GM12878 (cell line): ENCODE measurements around the gene TRPM3. TPM values are rescaled to one million over a fixed set of nuclear protein-coding genes. Genes with fewer than 3 reads are reported as not detected.

Experiments used
- ATAC-seq: fragments of 200-7000 bp; cut with Tn5 transposase; 3 replicates; pipeline ENCODE4 v1.9.1; 2020; ENCODE audit warnings: mild to moderate bottlenecking, moderate library complexity
- BruUV-seq: library from RNA; stranded (reverse); fragments of 400-500 nt; replicated peaks from 2 replicates; lab custom pipeline; 2021; lab: Mats Ljungman, UMichigan
- CTCF ChIA-PET: fragments of 300-600 bp; sonication (Branson Sonifier 250); formaldehyde crosslinking; extraction: SDS; loops from one replicate; lab custom pipeline; 2021; ENCODE audit warnings: inconsistent platforms; lab: Yijun Ruan, JAX
- POLR2A ChIA-PET: fragments of 350-600 bp; formaldehyde crosslinking; extraction: SDS; loops from one replicate; lab custom pipeline; 2021; ENCODE audit warnings: inconsistent platforms; lab: Charles Lee
- RAD21 ChIA-PET: fragments of 300-600 bp; sonication (Branson Sonifier 250); formaldehyde crosslinking; loops from one replicate; lab custom pipeline; 2023; ENCODE audit warnings: antibody characterized with exemption; ENCODE audit not compliant: unreplicated experiment; lab: Charles Lee
- SMC1A ChIA-PET: fragments of 300-600 bp; sonication (Branson Sonifier 250); formaldehyde crosslinking; loops from one replicate; lab custom pipeline; 2023; ENCODE audit not compliant: unreplicated experiment, uncharacterized antibody; lab: Charles Lee
- DNase-seq: peaks from one replicate; pipeline ENCODE4 v3.0.0-alpha.2; 2011; ENCODE audit warnings: low read depth, low spot score
- FAIRE-seq: peaks from 3 replicates; lab custom pipeline; 2011; peaks lifted over from hg19 to GRCh38; lab: Jason Lieb, UNC
- H2AFZ ChIP-seq: 2 replicates; pipeline ENCODE4 v1.6.0; 2011; ENCODE audit warnings: low read depth, low read length, control low read depth; ENCODE audit not compliant: control insufficient read depth
- H3K27ac ChIP-seq: 2 replicates; pipeline ENCODE4 v1.5.1; 2011; ENCODE audit warnings: control low read depth; ENCODE audit not compliant: control insufficient read depth, insufficient read depth
- H3K27me3 ChIP-seq, 2 experiments: replicated peaks in 1 of 2; 2 replicates each; pipeline versions ENCODE4 v1.6.0 to v1.6.1; 2011; ENCODE audit warnings: low read length in 1 of 2; ENCODE audit not compliant: control insufficient read depth in 2 of 2, insufficient read depth in 2 of 2
- H3K36me3 ChIP-seq, 2 experiments: 2 replicates each; pipeline ENCODE4 v1.5.1; 2011; ENCODE audit warnings: low read length in 1 of 2; ENCODE audit not compliant: control insufficient read depth in 2 of 2, insufficient read depth in 2 of 2
- H3K4me1 ChIP-seq: 2 replicates; pipeline ENCODE4 v1.6.1; 2011; ENCODE audit warnings: mild to moderate bottlenecking, low read length, moderate library complexity, mixed read lengths; ENCODE audit not compliant: control insufficient read depth, insufficient read depth
- H3K4me2 ChIP-seq: 2 replicates; pipeline ENCODE4 v1.6.0; 2011; ENCODE audit warnings: control low read depth; ENCODE audit not compliant: control insufficient read depth, insufficient read depth
- H3K4me3 ChIP-seq: fragments of 200-600 bp; sonication (generic); 2 replicates; pipeline ENCODE4 v1.5.1; 2016
- H3K79me2 ChIP-seq: 2 replicates; pipeline ENCODE4 v1.6.0; 2011; ENCODE audit warnings: low read length; ENCODE audit not compliant: control insufficient read depth, insufficient read depth
- H3K9ac ChIP-seq: 2 replicates; pipeline ENCODE4 v1.8.0; 2011; ENCODE audit warnings: low read length, control low read depth, mixed read lengths; ENCODE audit not compliant: control insufficient read depth, insufficient read depth
- H3K9me3 ChIP-seq: replicated peaks from 3 replicates; pipeline ENCODE4 v1.5.1; 2011; ENCODE audit warnings: mild to moderate bottlenecking, low read length; ENCODE audit not compliant: control insufficient read depth, insufficient read depth
- H4K20me1 ChIP-seq: 2 replicates; pipeline ENCODE4 v1.6.0; 2011; ENCODE audit not compliant: control insufficient read depth, insufficient read depth
- CBFB ChIP-seq: IDR thresholded peaks from 2 replicates; pipeline ENCODE4 v1.6.1; 2016; ENCODE audit warnings: antibody characterized with exemption, low read depth
- CTCF ChIP-seq, 3 experiments: IDR thresholded peaks in 2 of 3; conservative IDR thresholded peaks in 1 of 3; 2 replicates each; pipeline ENCODE4 v1.5.1; 2011; ENCODE audit warnings: low read depth in 3 of 3, low read length in 3 of 3, mild to moderate bottlenecking in 3 of 3, control low read depth in 2 of 3, moderate library complexity in 2 of 3, inconsistent platforms in 1 of 3, mixed read lengths in 1 of 3; ENCODE audit not compliant: control insufficient read depth in 2 of 3, insufficient read depth in 1 of 3; ENCODE audit errors: extremely low read depth in 1 of 3
- EED ChIP-seq: sonication (generic); IDR thresholded peaks from 2 replicates; pipeline ENCODE4 v1.6.1; 2016; ENCODE audit warnings: antibody characterized with exemption, low read depth
- FOXM1 ChIP-seq: IDR thresholded peaks from 2 replicates; pipeline ENCODE4 v1.6.1; 2012; ENCODE audit warnings: low read depth, mild to moderate bottlenecking, inconsistent platforms, low read length, moderate library complexity
- IKZF1 ChIP-seq: fragments of 450-650 bp; conservative IDR thresholded peaks from 2 replicates; pipeline ENCODE4 v1.6.1; 2017; ENCODE audit warnings: antibody characterized with exemption, mild to moderate bottlenecking
- IRF5 ChIP-seq: fragments of 450-650 bp; IDR thresholded peaks from 2 replicates; pipeline ENCODE4 v1.6.1; 2017; ENCODE audit warnings: borderline replicate concordance
- LARP7 ChIP-seq: fragments of 450-650 bp; IDR thresholded peaks from 2 replicates; pipeline ENCODE4 v1.6.1; 2017; ENCODE audit warnings: mild to moderate bottlenecking
- MYC ChIP-seq: IDR thresholded peaks from 2 replicates; pipeline ENCODE4 v1.6.1; 2011; ENCODE audit warnings: mild to moderate bottlenecking, low read length, moderate library complexity, inconsistent platforms; ENCODE audit not compliant: insufficient read depth, insufficient replicate concordance, insufficient read length, severe bottlenecking
- PAX8 ChIP-seq: fragments of 450-650 bp; IDR thresholded peaks from 2 replicates; pipeline ENCODE4 v1.6.1; 2017; ENCODE audit warnings: mild to moderate bottlenecking, moderate library complexity
- POLR2AphosphoS5 ChIP-seq: IDR thresholded peaks from 2 replicates; pipeline ENCODE4 v1.6.1; 2011; ENCODE audit warnings: mild to moderate bottlenecking, low read length, inconsistent platforms
- POU2F2 ChIP-seq: IDR thresholded peaks from 3 replicates; pipeline ENCODE4 v1.6.1; 2011; ENCODE audit warnings: low read depth, mild to moderate bottlenecking, low read length, borderline replicate concordance
- SMARCA5 ChIP-seq: fragments of 450-650 bp; IDR thresholded peaks from 2 replicates; pipeline ENCODE4 v1.6.1; 2017; ENCODE audit warnings: mild to moderate bottlenecking
- STAT3 ChIP-seq: IDR thresholded peaks from 2 replicates; pipeline ENCODE4 v1.6.1; 2011; ENCODE audit warnings: low read depth, low read length, improper control_type of control experiment
- SUPT20H ChIP-seq: IDR thresholded peaks from 2 replicates; pipeline ENCODE4 v1.6.1; 2011; ENCODE audit warnings: low read depth, mild to moderate bottlenecking, low read length, moderate library complexity, borderline replicate concordance; ENCODE audit not compliant: control insufficient read depth
- ZNF217 ChIP-seq: fragments of 450-650 bp; IDR thresholded peaks from 2 replicates; pipeline ENCODE4 v1.6.1; 2017; ENCODE audit warnings: antibody characterized with exemption, mild to moderate bottlenecking
- WGBS: methylation state at CpG from one replicate; pipeline ENCODE4 v1.1.6; 2016; ENCODE audit warnings: low lambda C conversion rate; ENCODE audit not compliant: insufficient replicate concordance, insufficient coverage; ENCODE audit errors: missing lambda C conversion rate; 5-methylcytosine and 5-hydroxymethylcytosine counted together
- in situ Hi-C: fragments of 300-500 bp; cut with MboI; formaldehyde crosslinking; loops from 9 replicates; pipeline ENCODE4 v1.14.3; 2018; ENCODE audit warnings: mixed read lengths
- intact Hi-C: fragments of 100-400 bp; cut with micrococcal nuclease; formaldehyde crosslinking; loops from one replicate; pipeline ENCODE4 v1.14.2; 2022; ENCODE audit not compliant: unreplicated experiment
- polyA plus RNA-seq, 11 experiments: library from polyadenylated mRNA; depleted of rRNA in 4 of 11; unstranded in 6 of 11; stranded (reverse) in 5 of 11; fragments of >200 nt; fragmentation: Nextera tagmentation in 4 of 11; fragmentation: Illumina TruSeq in 1 of 11; extraction: Ambion mirVana in 4 of 11; extraction: Trizol in 1 of 11; gene quantifications; 1 replicate in 1 of 11; 2 replicates in 10 of 11; pipeline versions ENCODE4 v1.2.1 to v1.2.3, GENCODE V29; 2011 to 2016; ENCODE audit warnings: inconsistent platforms in 2 of 11, missing spikeins in 2 of 11, low read depth in 1 of 11
- total RNA-seq, 4 experiments: library from RNA; depleted of rRNA in 3 of 4; stranded (reverse); fragments of >200 nt in 3 of 4; fragmentation: Illumina TruSeq in 1 of 4; extraction: Trizol in 1 of 4; gene quantifications; 2 replicates each; pipeline versions ENCODE4 v1.2.1 to v1.2.3, GENCODE V29; 2013 to 2021
- TF ChIP-seq, protein P1 (sequence below): fragments of 150-350 bp; IDR thresholded peaks from 2 replicates; pipeline ENCODE4 v1.6.1; 2014; ENCODE audit warnings: mild to moderate bottlenecking, low read depth, low read length

The TRPM3 gene
- total and polyA plus RNA-seq, 10 of the 15 experiments (the other 5 are each of a cell fraction or from before 2014, with no cell fraction given) = not detected

DNA sequence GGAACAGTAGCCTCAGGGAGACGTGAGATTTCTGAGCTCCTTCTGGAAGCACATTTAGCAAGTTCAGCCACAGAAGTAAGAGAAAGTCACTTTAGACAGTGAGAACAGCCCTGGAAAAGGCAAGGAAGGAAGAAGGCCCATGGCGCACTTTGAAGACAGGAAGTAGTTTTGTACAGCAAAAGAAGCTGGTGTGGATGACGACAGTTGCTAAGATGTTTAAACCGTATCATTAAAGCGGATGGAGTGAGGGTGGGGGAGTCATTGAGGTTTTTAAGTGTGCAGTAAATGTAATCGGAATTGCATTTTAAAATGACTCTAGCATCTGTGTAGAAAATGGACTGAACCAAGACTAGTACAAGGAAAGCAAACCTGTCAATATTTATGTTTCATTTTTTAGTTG, 15.3 kb upstream of the TRPM3 start:
- H3K4me3 ChIP-seq = no peak overlapping the region
- in situ Hi-C loops = no loop called here
- ATAC-seq = no peak
- ChIA-PET SMC1A (interaction anchor here (1.3 kb wide), 1 partner anchor 8 kb away, joined by 5 read pairs; no protein-coding TSS in a partner anchor), CTCF (interaction anchor here (1.5 kb wide), 1 partner anchor 17 kb away, joined by 4 read pairs; no protein-coding TSS in a partner anchor), RAD21 (no interaction called here), POLR2A (no interaction called here)
- no peak overlapping the region for H2AFZ ChIP-seq
- H3K36me3 ChIP-seq = no peaks in the 10 kb centered on the region
- intact Hi-C loops = no loop called here
- H3K27me3 ChIP-seq = no peaks in the 10 kb centered on the region
- H4K20me1 ChIP-seq = no peaks in the 10 kb centered on the region
- 29% methylated on average over 6 of the region's 6 CpGs for WGBS
- TF ChIP-seq, protein P1, sequence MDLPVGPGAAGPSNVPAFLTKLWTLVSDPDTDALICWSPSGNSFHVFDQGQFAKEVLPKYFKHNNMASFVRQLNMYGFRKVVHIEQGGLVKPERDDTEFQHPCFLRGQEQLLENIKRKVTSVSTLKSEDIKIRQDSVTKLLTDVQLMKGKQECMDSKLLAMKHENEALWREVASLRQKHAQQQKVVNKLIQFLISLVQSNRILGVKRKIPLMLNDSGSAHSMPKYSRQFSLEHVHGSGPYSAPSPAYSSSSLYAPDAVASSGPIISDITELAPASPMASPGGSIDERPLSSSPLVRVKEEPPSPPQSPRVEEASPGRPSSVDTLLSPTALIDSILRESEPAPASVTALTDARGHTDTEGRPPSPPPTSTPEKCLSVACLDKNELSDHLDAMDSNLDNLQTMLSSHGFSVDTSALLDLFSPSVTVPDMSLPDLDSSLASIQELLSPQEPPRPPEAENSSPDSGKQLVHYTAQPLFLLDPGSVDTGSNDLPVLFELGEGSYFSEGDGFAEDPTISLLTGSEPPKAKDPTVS = no peak
- TF ChIP-seq IRF5 (no peak), MYC (no peak), CBFB (no peak), POLR2AphosphoS5 (no peak), STAT3 (no peak), CTCF (IDR thresholded peaks at IDR 0.05 in 2 of 3, conservative IDR thresholded peaks at IDR 0.05 in 1 of 3; ENCODE audit: control insufficient read depth in 2 of 3, extremely low read depth in 1 of 3, insufficient read depth in 1 of 3, low read depth in 3 of 3, low read length in 3 of 3) (no peak), IKZF1 (no peak), LARP7 (no peak), ZNF217 (no peak), PAX8 (no peak), SUPT20H (no peak), POU2F2 (no peak), SMARCA5 (no peak), FOXM1 (no peak), EED (no peak)
- no TSS peak for BruUV-seq
- H3K4me1 ChIP-seq = no peaks in the 10 kb centered on the region
- FAIRE-seq = no peak
- no peaks in the 10 kb centered on the region for H3K79me2 ChIP-seq
- H3K27ac ChIP-seq = no peak overlapping the region
- H3K9me3 ChIP-seq = no peaks in the 10 kb centered on the region
- no peak for DNase-seq
- no peak overlapping the region for H3K4me2 ChIP-seq
- H3K9ac ChIP-seq = no peak overlapping the region
